ENCODE measurements around the gene TBKBP1.

TBKBP1 gene

GRCh38 chr17:47693731-47694580 lies at the start of gene TBKBP1:
Gene TBKBP1 (plus strand): TSS chr17:47694161. CDS start chr17:47696113, 1,952 bp downstream.
- DNase-seq: peak; percentile 72

GRCh38 chr17:47644324-47644723 lies 49.6 kb upstream of the TBKBP1 start:
- DNase-seq: no peak

- peak; percentile 100 for DNase-seq
Measured at GRCh38 chr17:47649153-47649971, 44.6 kb upstream of the TBKBP1 start, which contains the start of gene KPNB1. Gene KPNB1 (plus strand): TSS chr17:47649919. CDS start chr17:47650245, 326 bp downstream.

GRCh38 chr17:47649972-47650524 lies 43.9 kb upstream of the TBKBP1 start:
- no peak for DNase-seq

GRCh38 chr17:47650525-47651522 lies 43.1 kb upstream of the TBKBP1 start:
- peak; percentile 99 for DNase-seq

- DNase-seq: no peak
Measured at GRCh38 chr17:47651704-47652103, 42.3 kb upstream of the TBKBP1 start.

GRCh38 chr17:47652570-47652969 lies 41.4 kb upstream of the TBKBP1 start:
- no peak for DNase-seq

GRCh38 chr17:47653442-47653841 lies 40.5 kb upstream of the TBKBP1 start:
- DNase-seq: no peak

GRCh38 chr17:47654991-47655390 lies 39.0 kb upstream of the TBKBP1 start:
- no peak for DNase-seq

- peak; percentile 36 for DNase-seq
Measured at GRCh38 chr17:47660064-47660492, 33.9 kb upstream of the TBKBP1 start.

GRCh38 chr17:47663912-47664623 lies 29.9 kb upstream of the TBKBP1 start:
- DNase-seq: peak; percentile 80

GRCh38 chr17:47664624-47664941 lies 29.4 kb upstream of the TBKBP1 start:
- no peak for DNase-seq

- peak; percentile 44 for DNase-seq
Measured at GRCh38 chr17:47665655-47666054, 28.3 kb upstream of the TBKBP1 start.

GRCh38 chr17:47669081-47669480 lies 24.9 kb upstream of the TBKBP1 start:
- no peak for DNase-seq

GRCh38 chr17:47670064-47670463 lies 23.9 kb upstream of the TBKBP1 start:
- peak; percentile 59 for DNase-seq

GRCh38 chr17:47674499-47674898 lies 19.5 kb upstream of the TBKBP1 start:
- no peak for DNase-seq

GRCh38 chr17:47675380-47676198 lies 18.4 kb upstream of the TBKBP1 start:
- no peak for DNase-seq

GRCh38 chr17:47676199-47676472 lies 17.8 kb upstream of the TBKBP1 start:
- no peak for DNase-seq

GRCh38 chr17:47676510-47677165 lies 17.3 kb upstream of the TBKBP1 start:
- DNase-seq: no peak

- DNase-seq: no peak
Measured at GRCh38 chr17:47678196-47678595, 15.8 kb upstream of the TBKBP1 start.
